ENCODE data around the gene NANOS1. TPM values are rescaled to one million over a fixed set of nuclear protein-coding genes. Genes with fewer than 3 reads are reported as not detected.

NANOS1 gene
- total RNA-seq, 3 donors from 2014 or later (not counting 1 experiment from before 2014, with no cell fraction given): 0.09 TPM; not detected in 2

DNA sequence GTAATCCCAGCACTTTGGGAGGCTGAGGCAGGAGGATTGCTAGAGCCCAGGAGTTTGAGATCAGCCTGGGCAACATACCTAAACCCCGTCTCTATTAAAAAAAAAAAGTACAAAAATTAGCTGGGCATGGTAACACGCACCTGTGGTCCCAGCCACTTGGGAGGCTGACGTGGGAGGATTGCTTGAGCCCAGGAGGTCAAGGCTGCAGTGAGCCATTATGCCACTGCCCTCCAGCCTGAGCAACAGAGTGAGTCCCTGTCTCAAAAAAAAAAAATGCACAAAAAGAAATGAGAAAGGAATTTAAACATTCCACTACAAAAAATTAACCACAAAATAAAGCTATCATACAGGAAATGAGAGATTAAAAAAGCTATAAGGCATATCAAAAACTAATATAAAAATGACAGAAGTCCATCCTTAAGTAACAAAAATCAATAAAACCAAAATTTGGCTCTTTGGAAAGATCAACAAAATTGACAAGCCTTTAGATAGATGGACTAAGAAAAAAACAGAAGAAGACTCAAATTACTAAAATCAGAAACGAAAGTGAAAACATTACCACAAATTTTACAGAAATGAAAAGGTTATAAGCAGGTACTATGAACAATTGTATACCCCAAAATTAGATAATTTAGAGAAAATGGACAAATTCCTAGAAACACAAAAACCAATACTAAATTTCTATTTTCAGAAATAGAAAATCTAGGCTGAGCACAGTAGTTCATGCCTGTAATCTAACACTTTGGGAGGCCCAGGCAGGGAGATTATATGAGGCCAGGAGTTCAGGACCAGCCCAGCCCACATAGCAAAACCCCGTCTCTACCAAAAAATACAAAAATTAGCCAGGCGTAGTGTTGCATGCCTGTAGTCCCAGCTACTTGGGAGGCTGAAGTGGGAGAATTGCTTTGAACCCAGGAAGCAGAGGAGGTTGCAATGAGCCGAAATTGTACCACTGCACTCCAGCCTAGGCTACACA lies 42.4 kb upstream of the NANOS1 start:
- no peak overlapping the region for H3K27ac Mint-ChIP-seq
- H3K36me3 Mint-ChIP-seq: peaks cover 19% of the 10 kb centered on the region
- Histone ChIP-seq H3K4me3 (ENCODE audit: low read length) (no peak overlapping the region), H3K27ac (ENCODE audit: low read length) (no peak overlapping the region), H3K9me3 (ENCODE audit: control insufficient read depth, insufficient read depth, low read length) (no peaks in the 10 kb centered on the region), H3K27me3 (ENCODE audit: control insufficient read depth, insufficient read depth, low read length) (no peaks in the 10 kb centered on the region), H3K36me3 (ENCODE audit: control insufficient read depth, insufficient read depth, low read length) (no peaks in the 10 kb centered on the region), H3K4me1 (ENCODE audit: control insufficient read depth, insufficient read depth, low read length) (no peaks in the 10 kb centered on the region)
- DNase-seq (no peak), ATAC-seq (no peak)
- 78% methylated on average over 6 of the region's 7 CpGs for WGBS (ENCODE audit: insufficient coverage)
- peaks cover 0 to 6% of the 10 kb centered on the region in 2 donors for H3K4me1 Mint-ChIP-seq
- TF ChIP-seq, protein P1, sequence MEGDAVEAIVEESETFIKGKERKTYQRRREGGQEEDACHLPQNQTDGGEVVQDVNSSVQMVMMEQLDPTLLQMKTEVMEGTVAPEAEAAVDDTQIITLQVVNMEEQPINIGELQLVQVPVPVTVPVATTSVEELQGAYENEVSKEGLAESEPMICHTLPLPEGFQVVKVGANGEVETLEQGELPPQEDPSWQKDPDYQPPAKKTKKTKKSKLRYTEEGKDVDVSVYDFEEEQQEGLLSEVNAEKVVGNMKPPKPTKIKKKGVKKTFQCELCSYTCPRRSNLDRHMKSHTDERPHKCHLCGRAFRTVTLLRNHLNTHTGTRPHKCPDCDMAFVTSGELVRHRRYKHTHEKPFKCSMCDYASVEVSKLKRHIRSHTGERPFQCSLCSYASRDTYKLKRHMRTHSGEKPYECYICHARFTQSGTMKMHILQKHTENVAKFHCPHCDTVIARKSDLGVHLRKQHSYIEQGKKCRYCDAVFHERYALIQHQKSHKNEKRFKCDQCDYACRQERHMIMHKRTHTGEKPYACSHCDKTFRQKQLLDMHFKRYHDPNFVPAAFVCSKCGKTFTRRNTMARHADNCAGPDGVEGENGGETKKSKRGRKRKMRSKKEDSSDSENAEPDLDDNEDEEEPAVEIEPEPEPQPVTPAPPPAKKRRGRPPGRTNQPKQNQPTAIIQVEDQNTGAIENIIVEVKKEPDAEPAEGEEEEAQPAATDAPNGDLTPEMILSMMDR (IDR thresholded peaks at IDR 0.05): no peak
- intact Hi-C loops (cut with micrococcal nuclease): no loop called here
- peaks cover 11 to 32% of the 10 kb centered on the region in 2 donors for H3K27me3 Mint-ChIP-seq (ENCODE audit: low read depth in 2 of 2)
- H3K9me3 Mint-ChIP-seq: peaks cover 8 to 12% of the 10 kb centered on the region in 2 donors
- H3K4me3 Mint-ChIP-seq: no peak overlapping the region

DNA sequence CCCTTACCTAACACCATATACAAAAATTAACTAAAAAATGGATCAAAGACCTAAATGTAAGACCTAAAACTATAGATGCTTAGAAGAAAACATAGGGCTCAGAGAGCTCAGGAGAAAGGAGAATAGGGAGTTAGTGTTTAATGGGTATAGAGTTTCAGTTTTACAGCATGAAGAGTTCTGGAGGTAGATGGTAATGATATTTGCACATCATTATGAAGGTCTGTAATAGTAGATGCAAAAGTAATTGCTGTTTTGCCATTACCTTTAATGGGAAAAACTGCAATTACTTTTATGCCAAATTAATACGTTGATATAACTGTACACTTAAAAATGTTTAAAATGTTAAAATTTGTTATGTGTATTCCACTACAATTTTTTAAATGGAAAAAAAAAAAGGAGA lies 39.2 kb upstream of the NANOS1 start:
- Mint-ChIP-seq H3K4me3 (no peak overlapping the region), H3K36me3 (peaks cover 6% of the 10 kb centered on the region), H3K27me3 (ENCODE audit: low read depth in 2 of 2) (peaks cover 3 to 12% of the 10 kb centered on the region in 2 donors), H3K9me3 (peaks cover 4 to 6% of the 10 kb centered on the region in 2 donors), H3K4me1 (peaks cover 0 to 6% of the 10 kb centered on the region in 2 donors), H3K27ac (no peak overlapping the region)
- no peak overlapping the region for H3K4me3 ChIP-seq (ENCODE audit: low read length)
- H3K36me3 ChIP-seq (ENCODE audit: control insufficient read depth, insufficient read depth, low read length): no peaks in the 10 kb centered on the region
- no peak overlapping the region for H3K27ac ChIP-seq (ENCODE audit: low read length)
- TF ChIP-seq, protein P1 (IDR thresholded peaks at IDR 0.05): no peak
- DNase-seq: no peak
- no peaks in the 10 kb centered on the region for H3K9me3 ChIP-seq (ENCODE audit: control insufficient read depth, insufficient read depth, low read length)
- no peak for ATAC-seq
- no CpG with 5 or more reads among the region's 1 CpG for WGBS (ENCODE audit: insufficient coverage)
- intact Hi-C loops (cut with micrococcal nuclease): no loop called here
- H3K27me3 ChIP-seq (ENCODE audit: control insufficient read depth, insufficient read depth, low read length): no peaks in the 10 kb centered on the region
- no peaks in the 10 kb centered on the region for H3K4me1 ChIP-seq (ENCODE audit: control insufficient read depth, insufficient read depth, low read length)

DNA sequence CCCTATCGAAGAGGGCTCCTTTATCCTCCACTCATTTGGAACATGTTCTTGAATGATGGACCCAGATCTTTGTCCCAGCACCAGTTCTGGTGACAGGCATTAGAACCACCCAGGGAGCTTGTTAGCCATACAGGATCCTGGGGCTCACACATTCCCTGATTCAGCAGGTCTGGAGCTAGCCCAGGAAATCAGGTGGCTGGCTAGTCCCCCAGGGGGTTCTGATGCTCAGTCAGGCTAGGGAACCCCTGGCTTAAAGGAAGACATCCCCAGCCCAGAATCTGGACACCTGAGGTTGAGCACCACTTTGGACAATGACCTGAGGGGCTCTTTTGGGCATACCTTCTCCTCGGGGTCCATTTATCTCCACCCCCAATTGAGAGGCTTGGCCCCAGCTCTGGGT lies 37.0 kb upstream of the NANOS1 start:
- peaks cover 4 to 15% of the 10 kb centered on the region in 2 donors for H3K27me3 Mint-ChIP-seq (ENCODE audit: low read depth in 2 of 2)
- Histone ChIP-seq H3K27me3 (ENCODE audit: control insufficient read depth, insufficient read depth, low read length) (no peaks in the 10 kb centered on the region), H3K4me3 (ENCODE audit: low read length) (no peak overlapping the region), H3K27ac (ENCODE audit: low read length) (no peak overlapping the region), H3K36me3 (ENCODE audit: control insufficient read depth, insufficient read depth, low read length) (no peaks in the 10 kb centered on the region), H3K9me3 (ENCODE audit: control insufficient read depth, insufficient read depth, low read length) (no peaks in the 10 kb centered on the region), H3K4me1 (ENCODE audit: control insufficient read depth, insufficient read depth, low read length) (no peaks in the 10 kb centered on the region)
- H3K27ac Mint-ChIP-seq: no peak overlapping the region
- H3K4me1 Mint-ChIP-seq: no peaks in the 10 kb centered on the region
- TF ChIP-seq, protein P1 (IDR thresholded peaks at IDR 0.05): no peak
- intact Hi-C loops (cut with micrococcal nuclease): no loop called here
- no peak for ATAC-seq
- no peak for DNase-seq
- H3K4me3 Mint-ChIP-seq: no peak overlapping the region
- no peaks in the 10 kb centered on the region for H3K36me3 Mint-ChIP-seq
- H3K9me3 Mint-ChIP-seq: no peaks in the 10 kb centered on the region
- WGBS (ENCODE audit: insufficient coverage): 86% methylated on average over 2 of the region's 2 CpGs
